Retinal pigment epithelial cell (primary cell): ENCODE data around the gene PRDM9.
"Not testable (repeated sequence)": the region's sequence is repeated elsewhere in the genome, so short reads cannot be mapped to it uniquely, and the experiment has no call there.

Experiments used
- DNase-seq: peaks from one replicate; pipeline ENCODE4 v3.0.0-alpha.2; 2010; ENCODE audit warnings: low read depth
- H3K4me3 ChIP-seq: 2 replicates; pipeline ENCODE4 v1.5.1; 2011; ENCODE audit warnings: mild to moderate bottlenecking, low read length, control low read depth, moderate library complexity
- TF ChIP-seq, protein P1 (sequence below): conservative IDR thresholded peaks from 2 replicates; pipeline ENCODE4 v1.5.1; 2011; ENCODE audit warnings: low read depth, low read length, control low read depth, inconsistent platforms

PRDM9 gene

DNA sequence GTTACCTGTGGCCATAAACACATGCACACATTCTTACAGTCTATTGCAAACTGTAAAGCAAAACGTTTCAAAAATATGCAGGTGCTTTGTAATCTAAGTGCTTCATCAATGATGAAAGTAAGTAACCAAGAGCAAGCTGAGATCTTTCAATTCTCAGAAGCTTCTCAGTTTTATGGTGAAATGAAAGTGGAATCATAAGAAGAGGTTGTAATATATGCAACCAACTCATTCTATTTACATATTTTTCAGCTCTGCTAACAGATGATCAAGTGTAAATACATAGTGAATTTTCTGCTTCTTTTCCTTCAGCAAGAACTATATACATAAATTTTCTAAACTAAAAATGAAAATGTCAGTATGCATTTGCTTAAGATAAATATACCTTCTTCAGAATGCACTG is 33.1 kb upstream of the PRDM9 start:
- no peak overlapping the region for H3K4me3 ChIP-seq

GRCh38 chr5:23476580-23476979 is 30.8 kb upstream of the PRDM9 start:
- H3K4me3 ChIP-seq, result no peak overlapping the region
- no peak for DNase-seq
- TF ChIP-seq, protein P1, sequence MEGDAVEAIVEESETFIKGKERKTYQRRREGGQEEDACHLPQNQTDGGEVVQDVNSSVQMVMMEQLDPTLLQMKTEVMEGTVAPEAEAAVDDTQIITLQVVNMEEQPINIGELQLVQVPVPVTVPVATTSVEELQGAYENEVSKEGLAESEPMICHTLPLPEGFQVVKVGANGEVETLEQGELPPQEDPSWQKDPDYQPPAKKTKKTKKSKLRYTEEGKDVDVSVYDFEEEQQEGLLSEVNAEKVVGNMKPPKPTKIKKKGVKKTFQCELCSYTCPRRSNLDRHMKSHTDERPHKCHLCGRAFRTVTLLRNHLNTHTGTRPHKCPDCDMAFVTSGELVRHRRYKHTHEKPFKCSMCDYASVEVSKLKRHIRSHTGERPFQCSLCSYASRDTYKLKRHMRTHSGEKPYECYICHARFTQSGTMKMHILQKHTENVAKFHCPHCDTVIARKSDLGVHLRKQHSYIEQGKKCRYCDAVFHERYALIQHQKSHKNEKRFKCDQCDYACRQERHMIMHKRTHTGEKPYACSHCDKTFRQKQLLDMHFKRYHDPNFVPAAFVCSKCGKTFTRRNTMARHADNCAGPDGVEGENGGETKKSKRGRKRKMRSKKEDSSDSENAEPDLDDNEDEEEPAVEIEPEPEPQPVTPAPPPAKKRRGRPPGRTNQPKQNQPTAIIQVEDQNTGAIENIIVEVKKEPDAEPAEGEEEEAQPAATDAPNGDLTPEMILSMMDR, result no peak

More for the DNA sequence above, 33.1 kb upstream of the PRDM9 start:
- TF ChIP-seq, protein P1, result no peak
- no peak for DNase-seq

- H3K4me3 ChIP-seq, result no peak overlapping the region
- no peak for DNase-seq
- TF ChIP-seq, protein P1, result no peak
These were observed 24.8 kb upstream of the PRDM9 start for GRCh38 chr5:23482642-23483041.

- DNase-seq, result no peak
- TF ChIP-seq, protein P1, result no peak
- no peak overlapping the region for H3K4me3 ChIP-seq
These were observed 24.3 kb upstream of the PRDM9 start for GRCh38 chr5:23483090-23483489.

GRCh38 chr5:23484096-23484495 is 23.3 kb upstream of the PRDM9 start:
- TF ChIP-seq, protein P1, result no peak
- no peak for DNase-seq
- no peak overlapping the region for H3K4me3 ChIP-seq

- not testable (repeated sequence) for H3K4me3 ChIP-seq, DNase-seq
These were observed 21.2 kb upstream of the PRDM9 start for GRCh38 chr5:23486227-23486626.

DNA sequence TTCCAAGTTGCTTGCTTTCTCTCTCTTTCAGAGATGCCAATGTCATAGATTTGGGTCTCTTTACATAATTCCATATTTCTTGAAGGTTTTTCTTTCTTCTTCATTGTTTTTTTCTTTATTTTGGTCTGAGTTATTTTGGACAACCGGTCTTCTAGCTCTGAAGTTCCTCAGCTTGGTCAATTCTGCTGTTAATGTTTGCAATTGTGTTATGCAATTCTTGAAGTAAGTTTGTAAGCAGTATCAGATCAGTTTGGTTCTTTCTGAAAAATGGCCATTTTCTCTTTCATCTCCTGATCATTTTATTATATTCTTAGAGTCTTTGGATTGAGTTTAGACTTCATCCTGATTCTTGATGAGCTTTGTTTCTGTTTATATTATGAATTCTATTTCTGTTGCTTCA is 16.4 kb upstream of the PRDM9 start:
- TF ChIP-seq, protein P1, result no peak
- DNase-seq, result no peak
- H3K4me3 ChIP-seq, result no peak overlapping the region

GRCh38 chr5:23494558-23494957 is 12.9 kb upstream of the PRDM9 start:
- TF ChIP-seq, protein P1, result no peak
- no peak for DNase-seq
- no peak overlapping the region for H3K4me3 ChIP-seq
